OCI-LY1 (cell line): ENCODE measurements around the gene JAKMIP1.

Experiments
- H2AFZ ChIP-seq: fragments of 200-600 bp; sonication (generic), shearing (Covaris generic); 2 replicates; pipeline ENCODE4 v1.6.0; 2014; ENCODE audit warnings: antibody characterized with exemption, mild to moderate bottlenecking, low read length
- H3F3A ChIP-seq: fragments of 200-600 bp; sonication (generic), shearing (Covaris generic); 2 replicates; pipeline ENCODE4 v1.6.0; 2014; ENCODE audit warnings: mild to moderate bottlenecking, antibody characterized with exemption, low read length, moderate library complexity; ENCODE audit not compliant: insufficient read depth
- H3K27ac ChIP-seq: fragments of 200-600 bp; sonication (generic); 2 replicates; pipeline ENCODE4 v1.5.1; 2014; ENCODE audit warnings: low read length, mixed run types, mild to moderate bottlenecking, low read depth; ENCODE audit not compliant: poor library complexity, severe bottlenecking
- H3K27me3 ChIP-seq: fragments of 200-600 bp; sonication (generic); 2 replicates; pipeline ENCODE4 v1.6.0; 2014; ENCODE audit warnings: antibody characterized with exemption, mild to moderate bottlenecking, low read length, moderate library complexity; ENCODE audit not compliant: insufficient read depth
- H3K36me3 ChIP-seq: fragments of 200-600 bp; sonication (generic); 2 replicates; pipeline ENCODE4 v1.6.1; 2014; ENCODE audit warnings: mild to moderate bottlenecking, antibody characterized with exemption, low read length, moderate library complexity, mixed read lengths; ENCODE audit not compliant: insufficient read depth
- H3K4me1 ChIP-seq: fragments of 200-600 bp; sonication (generic); 2 replicates; pipeline ENCODE4 v1.5.1; 2014; ENCODE audit warnings: mild to moderate bottlenecking, low read length, moderate library complexity; ENCODE audit not compliant: insufficient read depth, severe bottlenecking
- H3K4me2 ChIP-seq: fragments of 200-600 bp; sonication (generic), shearing (Covaris generic); 2 replicates; pipeline ENCODE4 v1.6.1; 2014; ENCODE audit warnings: low read length
- H3K4me3 ChIP-seq: fragments of 200-600 bp; sonication (generic); 2 replicates; pipeline ENCODE4 v1.5.1; 2014; ENCODE audit warnings: low read length, low read depth, mild to moderate bottlenecking, mixed read lengths; ENCODE audit not compliant: poor library complexity, severe bottlenecking
- H3K79me2 ChIP-seq: fragments of 200-600 bp; shearing (Covaris generic); 2 replicates; pipeline ENCODE4 v1.6.1; 2016; ENCODE audit warnings: mixed run types, low read length, mixed read lengths; ENCODE audit not compliant: insufficient read depth
- H3K9ac ChIP-seq: fragments of 200-600 bp; sonication (generic), shearing (Covaris generic); 2 replicates; pipeline ENCODE4 v1.6.1; 2014; ENCODE audit warnings: mild to moderate bottlenecking, low read length, mixed read lengths
- H3K9me2 ChIP-seq: fragments of 200-600 bp; sonication (generic), shearing (Covaris generic); 2 replicates; pipeline ENCODE4 v1.6.1; 2014; ENCODE audit warnings: low read depth, mild to moderate bottlenecking, low read length, mixed read lengths
- H3K9me3 ChIP-seq: fragments of 200-600 bp; shearing (Covaris generic); 2 replicates; pipeline ENCODE4 v1.6.1; 2014; ENCODE audit warnings: low read length, mixed read lengths
- H4K20me1 ChIP-seq: fragments of 200-600 bp; sonication (generic), shearing (Covaris generic); 2 replicates; pipeline ENCODE4 v1.6.0; 2016; ENCODE audit warnings: mild to moderate bottlenecking, low read length; ENCODE audit not compliant: insufficient read depth
- EZH2 ChIP-seq: fragments of 200-600 bp; sonication (generic), shearing (Covaris generic); IDR thresholded peaks from 2 replicates; pipeline ENCODE4 v1.8.0; 2017; ENCODE audit warnings: borderline replicate concordance, mixed run types, mild to moderate bottlenecking, antibody characterized with exemption, low read length, moderate library complexity, mixed read lengths
- TF ChIP-seq, protein P1 (sequence below): fragments of 200-600 bp; sonication (generic), shearing (Covaris generic); IDR thresholded peaks from 2 replicates; pipeline ENCODE4 v1.5.1; 2017; ENCODE audit warnings: mild to moderate bottlenecking, antibody characterized with exemption, low read length, moderate library complexity, mixed read lengths

JAKMIP1 gene

GRCh38 chr4:6245246-6246169 is 45.2 kb upstream of the JAKMIP1 start:
- Histone ChIP-seq H3K4me3 (no peak overlapping the region), H3K9me2 (no peaks in the 10 kb centered on the region), H3K27ac (no peak overlapping the region), H3F3A (no peaks in the 10 kb centered on the region), H3K9me3 (no peaks in the 10 kb centered on the region), H3K79me2 (no peaks in the 10 kb centered on the region), H3K4me2 (no peak overlapping the region), H3K27me3 (no peaks in the 10 kb centered on the region), H3K36me3 (no peaks in the 10 kb centered on the region), H4K20me1 (no peaks in the 10 kb centered on the region), H3K9ac (no peak overlapping the region), H2AFZ (no peak overlapping the region), H3K4me1 (no peaks in the 10 kb centered on the region)
- no peak for TF ChIP-seq EZH2
- TF ChIP-seq, protein P1, sequence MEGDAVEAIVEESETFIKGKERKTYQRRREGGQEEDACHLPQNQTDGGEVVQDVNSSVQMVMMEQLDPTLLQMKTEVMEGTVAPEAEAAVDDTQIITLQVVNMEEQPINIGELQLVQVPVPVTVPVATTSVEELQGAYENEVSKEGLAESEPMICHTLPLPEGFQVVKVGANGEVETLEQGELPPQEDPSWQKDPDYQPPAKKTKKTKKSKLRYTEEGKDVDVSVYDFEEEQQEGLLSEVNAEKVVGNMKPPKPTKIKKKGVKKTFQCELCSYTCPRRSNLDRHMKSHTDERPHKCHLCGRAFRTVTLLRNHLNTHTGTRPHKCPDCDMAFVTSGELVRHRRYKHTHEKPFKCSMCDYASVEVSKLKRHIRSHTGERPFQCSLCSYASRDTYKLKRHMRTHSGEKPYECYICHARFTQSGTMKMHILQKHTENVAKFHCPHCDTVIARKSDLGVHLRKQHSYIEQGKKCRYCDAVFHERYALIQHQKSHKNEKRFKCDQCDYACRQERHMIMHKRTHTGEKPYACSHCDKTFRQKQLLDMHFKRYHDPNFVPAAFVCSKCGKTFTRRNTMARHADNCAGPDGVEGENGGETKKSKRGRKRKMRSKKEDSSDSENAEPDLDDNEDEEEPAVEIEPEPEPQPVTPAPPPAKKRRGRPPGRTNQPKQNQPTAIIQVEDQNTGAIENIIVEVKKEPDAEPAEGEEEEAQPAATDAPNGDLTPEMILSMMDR: no peak

- Histone ChIP-seq H3K79me2 (no peaks in the 10 kb centered on the region), H3F3A (no peaks in the 10 kb centered on the region), H2AFZ (no peak overlapping the region), H3K27me3 (no peaks in the 10 kb centered on the region), H3K9me3 (no peaks in the 10 kb centered on the region), H3K4me3 (no peak overlapping the region), H3K4me2 (no peak overlapping the region), H4K20me1 (no peaks in the 10 kb centered on the region), H3K9ac (no peak overlapping the region), H3K4me1 (no peaks in the 10 kb centered on the region), H3K9me2 (no peaks in the 10 kb centered on the region), H3K27ac (no peak overlapping the region), H3K36me3 (no peaks in the 10 kb centered on the region)
- TF ChIP-seq, protein P1: no peak
- TF ChIP-seq EZH2: no peak
Observed at GRCh38 chr4:6242271-6243029, 42.1 kb upstream of the JAKMIP1 start.

- TF ChIP-seq, protein P1: no peak
- no peak for TF ChIP-seq EZH2
- Histone ChIP-seq H3K9me3 (no peaks in the 10 kb centered on the region), H3K9me2 (no peaks in the 10 kb centered on the region), H4K20me1 (no peaks in the 10 kb centered on the region), H3K27me3 (no peaks in the 10 kb centered on the region), H3K9ac (no peak overlapping the region), H3K27ac (no peak overlapping the region), H3F3A (no peaks in the 10 kb centered on the region), H3K4me2 (no peak overlapping the region), H3K4me1 (no peaks in the 10 kb centered on the region), H3K79me2 (no peaks in the 10 kb centered on the region), H2AFZ (no peak overlapping the region), H3K4me3 (no peak overlapping the region), H3K36me3 (no peaks in the 10 kb centered on the region)
Observed at GRCh38 chr4:6241062-6241845, 40.9 kb upstream of the JAKMIP1 start.
